GM06990 (cell line): ENCODE data around the gene TPPP2.

Experiments used
- DNase-seq: peaks from one replicate; pipeline ENCODE4 v3.0.0-alpha.2; 2011; ENCODE audit not compliant: insufficient read length; ENCODE audit errors: extremely low read depth
- H3K27me3 ChIP-seq: replicated peaks from 2 replicates; pipeline ENCODE4 v1.6.0; 2011; ENCODE audit warnings: low read length; ENCODE audit not compliant: control insufficient read depth, insufficient read depth
- H3K36me3 ChIP-seq: 2 replicates; pipeline ENCODE4 v1.5.1; 2011; ENCODE audit warnings: low read length; ENCODE audit not compliant: control insufficient read depth, insufficient read depth
- H3K4me3 ChIP-seq: replicated peaks from 2 replicates; pipeline ENCODE4 v1.5.1; 2011; ENCODE audit warnings: low read depth, mild to moderate bottlenecking, control low read depth, low read length
- CTCF ChIP-seq: IDR thresholded peaks from 2 replicates; pipeline ENCODE4 v1.5.1; 2011; ENCODE audit warnings: low read length, control low read depth, mild to moderate bottlenecking, inconsistent platforms; ENCODE audit not compliant: insufficient read depth, poor library complexity, severe bottlenecking

TPPP2 gene

DNA sequence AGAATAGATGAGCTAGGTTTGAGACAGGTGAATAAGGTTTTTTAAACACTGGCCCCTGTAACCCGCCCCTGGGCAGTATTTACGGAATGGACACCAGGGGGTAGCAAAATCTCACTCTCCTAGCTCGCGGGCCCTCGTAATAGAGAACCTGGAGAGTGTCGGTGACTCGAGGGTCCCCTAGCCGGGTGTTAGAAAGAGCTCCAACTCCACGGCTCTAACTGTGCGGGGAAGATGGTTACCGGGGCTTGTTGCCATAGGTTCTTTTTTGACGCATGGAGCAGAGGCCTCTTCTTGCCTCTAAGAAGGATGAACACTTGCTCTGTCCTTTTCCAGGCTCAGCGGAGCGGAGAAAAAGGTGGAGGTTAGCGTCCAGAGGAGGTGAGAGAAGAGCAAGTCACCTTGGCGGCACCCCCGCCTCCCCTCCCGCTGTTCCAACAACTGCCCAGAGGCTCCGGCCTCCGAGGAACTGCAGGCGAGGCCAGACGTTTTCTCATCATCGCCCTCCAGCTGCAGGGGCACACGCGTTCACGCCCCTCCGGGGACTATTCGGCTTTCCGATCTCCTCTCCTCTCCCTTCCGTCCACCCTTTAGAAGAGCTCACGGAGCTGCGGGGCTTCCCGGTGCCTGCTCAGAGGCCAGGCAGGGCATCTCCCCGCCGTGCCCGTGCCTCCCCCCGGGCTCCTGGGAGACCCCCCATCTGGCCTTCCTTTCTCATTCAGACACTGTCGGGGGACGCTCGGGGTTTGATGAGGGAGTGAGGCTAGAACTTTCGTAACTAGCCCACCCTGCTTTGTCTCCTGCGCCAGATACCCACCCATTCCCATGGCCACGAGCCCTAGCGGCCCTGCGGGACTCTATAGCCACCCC, 38.7 kb downstream of the TPPP2 start:
- no peak for DNase-seq
- Histone ChIP-seq H3K36me3 (no peaks in the 10 kb centered on the region), H3K4me3 (no peak overlapping the region), H3K27me3 (peaks cover 5% of the 10 kb centered on the region)
- TF ChIP-seq CTCF: peak; percentile 58

DNA sequence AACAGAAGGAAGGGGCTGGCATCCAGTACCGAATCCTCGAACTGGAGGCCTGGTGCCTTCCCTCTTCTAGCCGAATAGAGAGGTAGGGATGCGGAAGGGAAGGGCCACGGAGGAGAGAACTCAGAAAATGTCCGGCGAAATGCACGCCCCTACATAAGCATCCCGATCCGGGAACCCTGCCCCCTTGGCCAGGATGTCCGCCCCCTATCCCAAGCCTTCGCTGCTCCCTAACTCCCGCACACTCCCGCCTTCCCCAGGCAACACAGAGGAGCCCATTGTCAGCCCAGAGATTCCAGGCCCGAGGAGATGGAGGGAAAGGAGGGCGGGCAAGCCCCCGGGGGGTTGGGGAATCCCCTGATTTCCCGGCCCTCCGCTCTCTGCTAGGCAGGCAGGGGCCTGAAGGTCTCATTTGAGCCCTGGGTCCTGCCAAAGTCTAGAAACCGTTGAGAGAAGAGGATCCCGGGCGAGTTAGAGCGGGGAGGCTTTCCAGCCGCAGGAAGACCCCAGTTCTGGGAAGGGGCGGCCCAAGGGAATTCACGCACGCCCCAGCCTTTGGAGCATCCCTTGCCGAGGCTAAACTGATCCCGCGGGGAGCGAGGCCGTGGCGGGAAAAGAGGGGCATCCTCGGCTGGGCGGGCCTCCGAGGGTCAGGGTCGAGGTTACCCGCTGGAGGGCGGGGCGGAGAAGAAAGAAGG, 39.5 kb downstream of the TPPP2 start:
- Histone ChIP-seq H3K4me3 (peak overlapping the region; percentile 27; the same call in 1 of the 2 replicates), H3K27me3 (peaks cover 5% of the 10 kb centered on the region), H3K36me3 (no peaks in the 10 kb centered on the region)
- DNase-seq: no peak
- peak; percentile 6 for TF ChIP-seq CTCF

GRCh38 chr14:21070083-21070609, 40.1 kb downstream of the TPPP2 start, which contains the start of gene ARHGEF40:
TSS of gene ARHGEF40 (plus strand) at chr14:21070304. CDS start at chr14:21070397, 93 bp downstream.
- Histone ChIP-seq H3K27me3 (peaks cover 5% of the 10 kb centered on the region), H3K36me3 (no peaks in the 10 kb centered on the region), H3K4me3 (peak within 1 kb of the TSS; percentile 57)
- no peak for DNase-seq
- no peak for TF ChIP-seq CTCF

- Histone ChIP-seq H3K4me3 (peak overlapping the region; percentile 57), H3K36me3 (no peaks in the 10 kb centered on the region), H3K27me3 (peaks cover 5% of the 10 kb centered on the region)
- DNase-seq: no peak
- TF ChIP-seq CTCF: no peak
Measured at GRCh38 chr14:21070610-21071224, 40.7 kb downstream of the TPPP2 start.

- no peak for TF ChIP-seq CTCF
- H3K27me3 ChIP-seq: peaks cover 5% of the 10 kb centered on the region
- peak overlapping the region; percentile 39 for H3K4me3 ChIP-seq
- DNase-seq: peak; percentile 84
- no peaks in the 10 kb centered on the region for H3K36me3 ChIP-seq
Measured at GRCh38 chr14:21071225-21072030, 41.4 kb downstream of the TPPP2 start.
